ENCODE measurements around the gene GDPD5. TPM values are rescaled to one million over a fixed set of nuclear protein-coding genes. Genes with fewer than 3 reads are reported as not detected.

Gene GDPD5
- total and polyA plus RNA-seq, 2 donors (not counting 3 experiments of a cell fraction or from before 2014, with no cell fraction given), result 60.2 to 79.2 TPM

DNA sequence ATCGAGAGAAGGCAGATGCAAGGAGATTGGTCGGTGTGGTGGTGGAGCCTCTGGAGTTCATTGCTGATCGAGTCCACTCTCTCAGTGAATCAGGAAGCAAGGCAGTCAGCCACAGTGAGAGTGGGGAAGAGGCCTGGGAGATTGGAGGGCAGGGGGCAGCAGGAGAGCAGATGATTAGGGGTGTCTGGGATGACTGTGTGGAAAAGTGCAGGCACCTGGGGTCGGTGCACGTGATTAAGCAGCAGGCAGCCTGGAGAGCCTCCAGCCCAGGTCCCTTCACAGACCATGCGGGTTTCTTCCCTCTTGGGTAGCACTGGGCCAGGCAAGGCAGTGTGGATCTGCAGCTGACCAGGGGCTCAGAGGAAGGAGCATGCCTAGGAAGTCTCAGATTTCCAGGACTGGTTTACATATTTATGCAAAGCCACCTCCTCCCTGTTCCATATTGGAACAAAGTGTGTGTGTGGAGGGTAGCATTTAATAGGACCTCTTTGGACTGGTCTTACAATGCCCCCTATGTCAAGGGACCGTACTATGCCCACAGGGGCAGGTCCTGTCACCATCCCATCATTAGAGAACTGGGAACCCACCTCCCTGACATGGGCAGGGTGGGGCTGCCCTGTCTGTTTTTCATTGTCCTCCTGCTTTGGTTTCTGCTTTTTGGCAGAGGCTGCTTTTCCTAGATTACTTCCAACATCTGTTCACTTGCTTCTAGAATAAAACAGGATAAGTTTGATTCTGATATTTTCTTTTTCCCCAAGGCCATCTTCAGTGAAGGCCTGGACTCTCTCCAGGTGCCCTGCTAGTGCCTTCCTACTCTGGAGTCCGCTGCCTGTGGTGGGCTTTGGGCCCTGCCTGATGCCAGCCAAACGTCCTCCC is 14.0 kb upstream of the GDPD5 start:
- dilution Hi-C loops (cut with MboI; ENCODE audit: extremely low pct_ligation_motif_present, low sequenced_read_pairs), result loop anchor here (10.0 kb wide), 1 partner anchor 95 kb away; no protein-coding TSS in a partner anchor
- no peaks in the 10 kb centered on the region for H3K36me3 ChIP-seq (ENCODE audit: control insufficient read depth in 2 of 2, extremely low read depth in 1 of 2, insufficient read depth in 2 of 2, low read length in 2 of 2)
- H3K9ac ChIP-seq (replicated peaks; ENCODE audit: extremely low read depth, insufficient read depth, low read length), result no peak overlapping the region
- no peak overlapping the region for H2AFZ ChIP-seq (ENCODE audit: low read depth, low read length)
- TF ChIP-seq GATA2 (IDR thresholded peaks at IDR 0.05; ENCODE audit: insufficient read depth, insufficient read length, low read depth, low read length) (no peak), EZH2 (IDR thresholded peaks at IDR 0.05; ENCODE audit: borderline replicate concordance, low read depth, low read length, severe bottlenecking) (no peak), POLR2A (IDR thresholded peaks at IDR 0.05; ENCODE audit: low read depth, low read length) (no peak), JUN (IDR thresholded peaks at IDR 0.05; ENCODE audit: borderline replicate concordance, insufficient read depth, insufficient read length, low read depth) (no peak)
- H3K9me3 ChIP-seq (replicated peaks; ENCODE audit: control insufficient read depth, insufficient read depth, low read length), result no peaks in the 10 kb centered on the region
- no peaks in the 10 kb centered on the region for H3K79me2 ChIP-seq (ENCODE audit: control insufficient read depth, insufficient read depth, low read length)
- peaks cover 6% of the 10 kb centered on the region for H3K4me1 ChIP-seq (ENCODE audit: control insufficient read depth, extremely low read depth, insufficient read depth, low read length)
- DNase-seq (ENCODE audit: low read depth, low spot score) (no peak), FAIRE-seq (no peak)
- H3K27me3 ChIP-seq (ENCODE audit: control insufficient read depth in 2 of 2, insufficient read depth in 2 of 2, low read length in 2 of 2), result no peaks in the 10 kb centered on the region
- H3K9me1 ChIP-seq (replicated peaks; ENCODE audit: control insufficient read depth, extremely low read depth, insufficient read depth, low read length), result no peaks in the 10 kb centered on the region
- no peak overlapping the region for H3K4me2 ChIP-seq (ENCODE audit: insufficient read depth, low read length)
- no peak overlapping the region for H3K27ac ChIP-seq (ENCODE audit: insufficient read depth, low read depth, low read length)
- POLR2A ChIA-PET, result no interaction called here
- no peaks in the 10 kb centered on the region for H4K20me1 ChIP-seq (replicated peaks; ENCODE audit: control insufficient read depth, extremely low read depth, insufficient read depth, low read length)
- no peak overlapping the region for H3K4me3 ChIP-seq (replicated peaks in 1 of 3; ENCODE audit: insufficient read depth in 1 of 3, low read depth in 1 of 3, low read length in 3 of 3)
- no TSS peak for BruUV-seq (replicated peaks)
- CTCF ChIA-PET, result no interaction called here
- intact Hi-C loops (cut with micrococcal nuclease), result no loop called here

DNA sequence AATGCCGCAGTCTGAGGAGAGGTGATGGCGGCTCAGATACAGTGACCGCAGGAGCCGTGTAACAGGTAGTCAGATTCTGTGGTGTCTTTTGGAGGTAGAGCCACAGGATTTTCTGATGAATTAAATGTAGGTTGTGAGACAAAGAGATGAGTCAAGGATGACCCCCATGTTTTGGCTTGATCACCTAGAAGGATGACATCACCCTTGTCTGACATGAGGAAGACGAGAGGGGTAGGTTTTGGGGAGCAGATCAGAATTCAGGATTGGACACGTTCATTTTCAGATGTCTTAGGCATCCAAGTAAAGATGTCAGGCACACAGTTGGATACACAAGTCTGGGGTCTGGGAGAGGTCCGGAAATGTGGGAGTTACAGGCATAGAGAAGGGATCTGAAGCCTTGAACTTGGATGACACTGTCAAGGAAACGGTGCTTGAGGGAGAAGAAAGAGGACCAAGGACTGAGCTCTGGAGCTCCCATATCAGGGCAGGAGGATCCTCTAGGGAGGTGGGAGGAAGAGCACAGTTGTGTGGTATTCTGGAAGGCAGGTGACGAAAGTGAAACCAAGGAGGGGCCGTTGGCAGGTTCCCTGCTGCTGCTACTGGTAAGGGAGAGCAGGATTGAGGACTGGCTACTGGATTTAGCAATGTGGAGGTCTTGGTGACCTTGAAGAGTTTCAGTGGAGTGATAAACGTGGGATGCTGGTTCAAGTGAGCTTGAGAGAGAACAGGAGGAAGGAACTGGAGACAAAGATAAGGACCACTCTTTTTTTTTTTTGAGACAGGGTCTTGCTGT is 12.6 kb upstream of the GDPD5 start:
- no peak overlapping the region for H3K4me3 ChIP-seq (replicated peaks in 1 of 3; ENCODE audit: insufficient read depth in 1 of 3, low read depth in 1 of 3, low read length in 3 of 3)
- no peaks in the 10 kb centered on the region for H3K9me1 ChIP-seq (replicated peaks; ENCODE audit: control insufficient read depth, extremely low read depth, insufficient read depth, low read length)
- no peaks in the 10 kb centered on the region for H3K79me2 ChIP-seq (ENCODE audit: control insufficient read depth, insufficient read depth, low read length)
- no TSS peak for BruUV-seq (replicated peaks)
- intact Hi-C loops (cut with micrococcal nuclease) (no loop called here), dilution Hi-C loops (cut with MboI; ENCODE audit: extremely low pct_ligation_motif_present, low sequenced_read_pairs) (loop anchor here (10.0 kb wide), 1 partner anchor 94 kb away; no protein-coding TSS in a partner anchor)
- no peak overlapping the region for H2AFZ ChIP-seq (ENCODE audit: low read depth, low read length)
- H3K9me3 ChIP-seq (replicated peaks; ENCODE audit: control insufficient read depth, insufficient read depth, low read length), result no peaks in the 10 kb centered on the region
- H3K9ac ChIP-seq (replicated peaks; ENCODE audit: extremely low read depth, insufficient read depth, low read length), result no peak overlapping the region
- FAIRE-seq, result no peak
- H4K20me1 ChIP-seq (replicated peaks; ENCODE audit: control insufficient read depth, extremely low read depth, insufficient read depth, low read length), result no peaks in the 10 kb centered on the region
- H3K36me3 ChIP-seq (ENCODE audit: control insufficient read depth in 2 of 2, extremely low read depth in 1 of 2, insufficient read depth in 2 of 2, low read length in 2 of 2), result no peaks in the 10 kb centered on the region
- no peak for TF ChIP-seq POLR2AphosphoS5 (IDR thresholded peaks at IDR 0.05; ENCODE audit: insufficient read depth, low read depth, low read length)
- TF ChIP-seq EZH2 (IDR thresholded peaks at IDR 0.05; ENCODE audit: borderline replicate concordance, low read depth, low read length, severe bottlenecking), result no peak
- TF ChIP-seq, protein P1, sequence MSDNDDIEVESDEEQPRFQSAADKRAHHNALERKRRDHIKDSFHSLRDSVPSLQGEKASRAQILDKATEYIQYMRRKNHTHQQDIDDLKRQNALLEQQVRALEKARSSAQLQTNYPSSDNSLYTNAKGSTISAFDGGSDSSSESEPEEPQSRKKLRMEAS (IDR thresholded peaks at IDR 0.05; ENCODE audit: insufficient read depth, insufficient read length), result no peak
- TF ChIP-seq JUN (IDR thresholded peaks at IDR 0.05; ENCODE audit: borderline replicate concordance, insufficient read depth, insufficient read length, low read depth), result no peak
- no peak for TF ChIP-seq FOS (IDR thresholded peaks at IDR 0.05; ENCODE audit: borderline replicate concordance, insufficient read depth, low read length)
- TF ChIP-seq POLR2A (IDR thresholded peaks at IDR 0.05; ENCODE audit: low read depth, low read length), result no peak
- no peak for TF ChIP-seq GATA2 (IDR thresholded peaks at IDR 0.05; ENCODE audit: insufficient read depth, insufficient read length, low read depth, low read length)
- no peak for TF ChIP-seq MYC (IDR thresholded peaks at IDR 0.05; ENCODE audit: low read depth, low read length)
- TF ChIP-seq, protein P2, sequence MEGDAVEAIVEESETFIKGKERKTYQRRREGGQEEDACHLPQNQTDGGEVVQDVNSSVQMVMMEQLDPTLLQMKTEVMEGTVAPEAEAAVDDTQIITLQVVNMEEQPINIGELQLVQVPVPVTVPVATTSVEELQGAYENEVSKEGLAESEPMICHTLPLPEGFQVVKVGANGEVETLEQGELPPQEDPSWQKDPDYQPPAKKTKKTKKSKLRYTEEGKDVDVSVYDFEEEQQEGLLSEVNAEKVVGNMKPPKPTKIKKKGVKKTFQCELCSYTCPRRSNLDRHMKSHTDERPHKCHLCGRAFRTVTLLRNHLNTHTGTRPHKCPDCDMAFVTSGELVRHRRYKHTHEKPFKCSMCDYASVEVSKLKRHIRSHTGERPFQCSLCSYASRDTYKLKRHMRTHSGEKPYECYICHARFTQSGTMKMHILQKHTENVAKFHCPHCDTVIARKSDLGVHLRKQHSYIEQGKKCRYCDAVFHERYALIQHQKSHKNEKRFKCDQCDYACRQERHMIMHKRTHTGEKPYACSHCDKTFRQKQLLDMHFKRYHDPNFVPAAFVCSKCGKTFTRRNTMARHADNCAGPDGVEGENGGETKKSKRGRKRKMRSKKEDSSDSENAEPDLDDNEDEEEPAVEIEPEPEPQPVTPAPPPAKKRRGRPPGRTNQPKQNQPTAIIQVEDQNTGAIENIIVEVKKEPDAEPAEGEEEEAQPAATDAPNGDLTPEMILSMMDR (IDR thresholded peaks at IDR 0.05; ENCODE audit: extremely low read depth in 1 of 2, insufficient read depth in 1 of 2, low read depth in 1 of 2, low read length in 2 of 2), result no peak
- H3K4me1 ChIP-seq (ENCODE audit: control insufficient read depth, extremely low read depth, insufficient read depth, low read length), result peaks cover 12% of the 10 kb centered on the region
- no peak for DNase-seq (ENCODE audit: low read depth, low spot score)
- ChIA-PET POLR2A (no interaction called here), CTCF (interaction anchor here (1.2 kb wide), 1 partner anchor 72 kb away, joined by 3 read pairs; no protein-coding TSS in a partner anchor)
- H3K27ac ChIP-seq (ENCODE audit: insufficient read depth, low read depth, low read length), result no peak overlapping the region
- no peak overlapping the region for H3K4me2 ChIP-seq (ENCODE audit: insufficient read depth, low read length)
- H3K27me3 ChIP-seq (ENCODE audit: control insufficient read depth in 2 of 2, insufficient read depth in 2 of 2, low read length in 2 of 2), result no peaks in the 10 kb centered on the region

Data from endothelial cell of umbilical vein (primary cell).